Gastroesophageal sphincter (tissue), 4 donors: ENCODE results near the gene ZNF837. TPM values are rescaled to one million over a fixed set of nuclear protein-coding genes. Genes with fewer than 3 reads are reported as not detected.

Experiments
- ATAC-seq: fragments of 150-250 bp; one replicate; pipeline ENCODE4 v1.9.1; 2016; ENCODE audit warnings: mild to moderate bottlenecking, moderate library complexity
- H3K27ac ChIP-seq, 4 donors: fragments of 200-600 bp; sonication (generic) in 3 of 4; 1 replicate in 3 of 4; 2 replicates in 1 of 4; pipeline ENCODE4 v1.5.1; 2016 to 2019
- H3K27me3 ChIP-seq: fragments of 200-600 bp; sonication (generic); one replicate; pipeline ENCODE4 v1.5.1; 2019
- H3K36me3 ChIP-seq, 2 donors: fragments of 200-600 bp; sonication (generic); one replicate each; pipeline ENCODE4 v1.5.1; 2019; ENCODE audit warnings: control low read depth in 1 of 2
- H3K4me1 ChIP-seq, 3 donors: fragments of 200-600 bp; sonication (generic); 1 replicate in 2 of 3; 2 replicates in 1 of 3; pipeline ENCODE4 v1.5.1; 2016 to 2019; ENCODE audit warnings: control low read depth in 2 of 3
- H3K4me3 ChIP-seq, 2 donors: fragments of 200-600 bp; sonication (generic); one replicate each; pipeline ENCODE4 v1.5.1; 2019; ENCODE audit warnings: mild to moderate bottlenecking in 1 of 2, moderate library complexity in 1 of 2
- H3K9me3 ChIP-seq, 3 donors: fragments of 200-600 bp; sonication (generic); one replicate each; pipeline ENCODE4 v1.5.1; 2017 to 2019; ENCODE audit warnings: control low read depth in 2 of 3
- CTCF ChIP-seq, 4 experiments: fragments of 200-600 bp in 2 of 4; fragments of 450-650 bp in 2 of 4; sonication (generic) in 1 of 4; IDR thresholded peaks; one replicate each; pipeline ENCODE4 v1.5.1; 2017 to 2019; ENCODE audit warnings: antibody characterized with exemption in 4 of 4, mild to moderate bottlenecking in 2 of 4, moderate library complexity in 2 of 4
- EP300 ChIP-seq: sonication (generic); formaldehyde crosslinking; IDR thresholded peaks from one replicate; pipeline ENCODE4 v1.6.1; 2017; ENCODE audit warnings: antibody characterized with exemption, mild to moderate bottlenecking
- POLR2A ChIP-seq, 2 donors: fragments of 450-650 bp; IDR thresholded peaks; one replicate each; pipeline ENCODE4 v1.6.1; 2017; ENCODE audit warnings: antibody characterized with exemption in 2 of 2, mild to moderate bottlenecking in 2 of 2, moderate library complexity in 1 of 2
- POLR2AphosphoS5 ChIP-seq: sonication (generic); formaldehyde crosslinking; IDR thresholded peaks from one replicate; pipeline ENCODE4 v1.6.1; 2017; ENCODE audit warnings: antibody characterized with exemption
- WGBS, 2 donors: methylation state at CpG; one replicate each; pipeline ENCODE4 v1.1.5; 2018; ENCODE audit warnings: low coverage in 1 of 2; 5-methylcytosine and 5-hydroxymethylcytosine counted together
- total RNA-seq, 4 donors: library from RNA; depleted of rRNA; stranded (reverse); fragments of >200 nt; gene quantifications; one replicate each; pipeline ENCODE4 v1.1.0, GENCODE V29; 2016

Gene ZNF837
- total RNA-seq, 4 donors from 2014 or later = 0.99 to 3.7 (median 2.4) TPM

DNA sequence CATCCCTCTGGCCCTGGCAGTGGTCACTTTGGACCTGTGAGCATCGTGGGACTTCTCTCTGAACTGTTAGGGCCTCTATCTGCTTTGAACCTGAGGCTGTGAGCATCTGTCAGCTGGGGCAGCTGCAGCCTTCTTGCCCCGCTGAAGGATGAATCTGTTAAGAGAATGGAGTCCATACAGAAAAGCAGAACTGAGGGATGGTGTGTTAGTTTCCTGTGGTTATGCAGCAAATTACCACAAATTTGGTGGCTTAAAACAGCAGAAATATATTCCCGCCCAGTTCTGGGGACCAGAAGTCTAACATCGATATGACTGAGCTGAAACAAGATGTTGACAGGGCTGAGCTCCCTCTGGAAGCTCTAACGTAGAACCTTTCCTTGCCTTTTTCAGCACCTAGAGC, 16.7 kb downstream of the ZNF837 start:
- H3K36me3 ChIP-seq = peaks cover 0 to 19% of the 10 kb centered on the region in 2 donors
- no peak overlapping the region for H3K27ac ChIP-seq
- peaks cover 0 to 18% (median 4%) of the 10 kb centered on the region in 3 donors for H3K4me1 ChIP-seq
- TF ChIP-seq CTCF (IDR thresholded peaks at IDR 0.05) (no peak), POLR2AphosphoS5 (no peak), EP300 (no peak), POLR2A (IDR thresholded peaks at IDR 0.05) (no peak)
- H3K27me3 ChIP-seq = peaks cover 22% of the 10 kb centered on the region
- WGBS, 2 donors = 64 to 95% methylated on average over 3 to 4 of the region's 5 CpGs
- H3K4me3 ChIP-seq = no peak overlapping the region
- ATAC-seq = no peak
- no peaks in the 10 kb centered on the region for H3K9me3 ChIP-seq

GRCh38 chr19:58362272-58362994, 18.4 kb downstream of the ZNF837 start, which contains the start of gene ZNF497:
Gene ZNF497, minus strand, starts transcription at chr19:58362751. Its CDS starts 5,116 bp downstream, at chr19:58357635.
- peak within 1 kb of the TSS; percentile 92 to 94 (median 93) for H3K27ac ChIP-seq
- H3K36me3 ChIP-seq = peaks cover 0 to 13% of the 10 kb centered on the region in 2 donors
- ATAC-seq = peak; percentile 96
- H3K27me3 ChIP-seq = peaks cover 20% of the 10 kb centered on the region
- peaks cover 0 to 21% (median 4%) of the 10 kb centered on the region in 3 donors for H3K4me1 ChIP-seq
- H3K4me3 ChIP-seq = peak within 1 kb of the TSS; percentile 82 to 84
- H3K9me3 ChIP-seq = no peaks in the 10 kb centered on the region
- 0% methylated on average over 16 to 25 of the region's 74 CpGs for WGBS, 2 donors
- TF ChIP-seq POLR2AphosphoS5 (peak; percentile 81), EP300 (no peak), CTCF (IDR thresholded peaks at IDR 0.05) (peak in 1 of 4 experiments; percentile 35), POLR2A (IDR thresholded peaks at IDR 0.05) (peak; percentile 58 to 80)

GRCh38 chr19:58361900-58362271, 18.9 kb downstream of the ZNF837 start:
- TF ChIP-seq CTCF (IDR thresholded peaks at IDR 0.05) (no peak), POLR2AphosphoS5 (no peak), EP300 (no peak), POLR2A (IDR thresholded peaks at IDR 0.05) (no peak)
- no peak for ATAC-seq
- Histone ChIP-seq H3K9me3 (no peaks in the 10 kb centered on the region), H3K4me3 (peak overlapping the region; percentile 82 to 84), H3K27ac (peak overlapping the region; percentile 92 to 94 (median 93)), H3K36me3 (peaks cover 0 to 12% of the 10 kb centered on the region in 2 donors), H3K27me3 (peaks cover 20% of the 10 kb centered on the region), H3K4me1 (peaks cover 0 to 26% (median 4%) of the 10 kb centered on the region in 3 donors)
- 0 to 1% methylated on average over 3 to 16 of the region's 28 CpGs for WGBS, 2 donors

DNA sequence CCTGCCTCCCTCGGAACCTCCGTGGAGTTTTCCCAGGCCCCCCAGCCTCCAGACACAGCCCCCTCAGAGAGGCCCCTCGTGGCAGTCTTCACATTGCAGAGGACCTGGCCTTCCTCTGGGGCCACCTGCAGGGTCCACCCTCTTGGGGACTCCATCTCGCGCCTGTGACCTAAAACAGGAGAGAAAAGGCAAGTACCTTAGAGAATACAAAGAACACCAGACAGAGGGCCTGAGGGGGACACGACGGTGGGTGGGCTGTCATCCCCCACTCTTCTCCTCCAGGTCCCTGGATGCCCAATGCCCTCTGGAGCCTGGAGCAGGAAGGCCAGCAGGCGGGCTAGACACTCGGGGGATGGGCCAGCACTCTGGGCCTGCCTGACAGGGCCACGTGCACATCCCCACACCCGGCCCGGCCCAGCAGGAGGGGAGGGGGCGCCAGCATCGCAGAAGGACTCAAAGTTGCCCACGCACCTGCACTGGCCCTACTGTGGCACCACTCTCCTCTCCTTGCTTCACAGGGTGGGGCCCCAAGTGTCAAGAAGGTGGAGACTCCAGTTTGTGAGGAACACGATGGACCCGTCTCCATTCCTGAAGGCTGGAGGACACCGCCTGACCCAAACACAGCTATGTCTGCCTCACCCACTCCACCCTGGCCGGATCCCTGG, 23.2 kb downstream of the ZNF837 start:
- Histone ChIP-seq H3K4me3 (no peak overlapping the region), H3K36me3 (no peaks in the 10 kb centered on the region), H3K27me3 (peaks cover 54% of the 10 kb centered on the region), H3K9me3 (peaks cover 0 to 9% (median 0%) of the 10 kb centered on the region in 3 donors), H3K4me1 (peaks cover 0 to 32% (median 7%) of the 10 kb centered on the region in 3 donors), H3K27ac (no peak overlapping the region)
- ATAC-seq = no peak
- WGBS, 2 donors = no CpG with 5 or more reads among the region's 19 CpGs
- TF ChIP-seq EP300 (no peak), CTCF (IDR thresholded peaks at IDR 0.05) (no peak), POLR2AphosphoS5 (no peak), POLR2A (IDR thresholded peaks at IDR 0.05) (no peak)
